Activated CD4-positive, alpha-beta T cell treated with anti-CD3 and anti-CD28 coated beads for 4 hours (primary cell): ENCODE measurements around the gene MOAP1.
"Not testable (repeated sequence)": the region's sequence is repeated elsewhere in the genome, so short reads cannot be mapped to it uniquely, and the experiment has no call there.

ENCODE experiments used
- DNase-seq, 2 donors: peaks; one replicate each; pipeline ENCODE4 v3.0.0-alpha.2; 2020

MOAP1 gene, protein sequence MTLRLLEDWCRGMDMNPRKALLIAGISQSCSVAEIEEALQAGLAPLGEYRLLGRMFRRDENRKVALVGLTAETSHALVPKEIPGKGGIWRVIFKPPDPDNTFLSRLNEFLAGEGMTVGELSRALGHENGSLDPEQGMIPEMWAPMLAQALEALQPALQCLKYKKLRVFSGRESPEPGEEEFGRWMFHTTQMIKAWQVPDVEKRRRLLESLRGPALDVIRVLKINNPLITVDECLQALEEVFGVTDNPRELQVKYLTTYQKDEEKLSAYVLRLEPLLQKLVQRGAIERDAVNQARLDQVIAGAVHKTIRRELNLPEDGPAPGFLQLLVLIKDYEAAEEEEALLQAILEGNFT

DNA sequence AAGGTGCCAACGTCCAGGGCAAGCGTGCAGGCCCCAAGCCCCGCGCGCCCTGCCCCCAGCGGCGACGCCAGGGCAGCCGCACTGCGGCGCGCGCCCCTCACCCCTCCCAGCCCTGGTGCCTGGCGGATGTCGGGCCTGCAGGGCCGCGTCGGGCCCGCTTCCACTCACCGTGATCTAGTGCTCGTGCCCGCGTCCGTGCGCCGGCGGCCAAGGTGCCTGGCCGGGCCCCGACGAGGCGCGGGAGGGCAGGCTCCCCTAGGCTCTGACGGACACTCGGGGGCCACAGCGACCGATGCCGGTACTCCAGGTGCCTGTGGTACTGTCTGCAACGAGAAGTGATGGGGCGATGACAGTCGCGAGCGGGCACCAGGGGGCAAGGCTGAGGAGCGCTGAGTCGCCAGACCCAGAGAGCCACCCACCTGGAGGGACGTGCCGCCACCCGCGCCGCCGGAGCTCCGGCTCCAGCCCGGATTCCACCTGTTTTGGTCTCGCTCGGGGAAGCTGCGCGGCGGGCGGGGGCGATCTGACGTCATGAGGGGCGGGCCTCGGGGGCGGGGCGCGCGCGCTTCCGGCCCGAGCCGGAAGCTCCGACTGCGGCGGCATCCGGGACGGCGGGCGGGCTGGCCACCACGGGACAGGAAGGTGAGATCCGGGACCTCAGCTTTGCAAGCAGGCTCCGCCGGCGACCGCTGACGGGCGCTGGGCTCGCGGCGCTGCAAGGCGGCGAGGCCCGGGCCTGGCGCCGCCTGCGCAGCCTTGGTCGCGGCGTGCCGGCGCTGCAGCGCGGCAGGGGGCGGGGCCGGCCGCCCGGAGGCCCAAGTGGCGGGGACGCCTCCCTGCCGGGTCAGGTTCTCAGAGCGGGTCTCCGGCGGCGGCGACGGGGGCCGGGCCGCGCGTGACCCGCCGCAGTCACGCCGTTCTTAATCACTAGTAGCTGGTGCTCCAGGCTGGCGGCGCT is at the start of gene MOAP1, which contains the start of gene LYSET:
Gene MOAP1, minus strand, starts transcription at position 507 of the 958 bp plus-strand sequence. CDS start 655 bp downstream, outside the sequence.
Gene LYSET, plus strand, starts transcription at position 927 of the 958 bp plus-strand sequence. CDS start 89 bp downstream, outside the sequence.
- peak; percentile 82 to 88 for DNase-seq

DNA sequence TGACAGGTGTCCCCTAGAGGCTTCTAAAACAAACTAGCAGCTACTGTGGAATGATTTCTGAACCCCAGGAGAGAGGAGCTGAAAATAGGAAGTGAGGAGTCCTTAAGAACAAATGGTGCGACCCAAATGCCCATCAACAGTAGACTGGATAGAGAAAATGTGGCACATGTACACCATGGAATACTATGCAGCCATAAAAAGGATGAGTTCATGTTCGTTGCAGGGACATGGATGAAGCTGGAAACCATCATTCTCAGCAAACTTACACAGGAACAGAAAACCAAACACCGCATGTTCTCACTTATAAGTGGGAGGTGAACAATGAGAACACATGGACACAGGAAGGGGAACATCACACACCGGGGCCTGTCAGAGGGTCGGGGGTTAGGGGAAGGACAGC is 48.4 kb upstream of the MOAP1 start:
- DNase-seq = not testable (repeated sequence)

DNA sequence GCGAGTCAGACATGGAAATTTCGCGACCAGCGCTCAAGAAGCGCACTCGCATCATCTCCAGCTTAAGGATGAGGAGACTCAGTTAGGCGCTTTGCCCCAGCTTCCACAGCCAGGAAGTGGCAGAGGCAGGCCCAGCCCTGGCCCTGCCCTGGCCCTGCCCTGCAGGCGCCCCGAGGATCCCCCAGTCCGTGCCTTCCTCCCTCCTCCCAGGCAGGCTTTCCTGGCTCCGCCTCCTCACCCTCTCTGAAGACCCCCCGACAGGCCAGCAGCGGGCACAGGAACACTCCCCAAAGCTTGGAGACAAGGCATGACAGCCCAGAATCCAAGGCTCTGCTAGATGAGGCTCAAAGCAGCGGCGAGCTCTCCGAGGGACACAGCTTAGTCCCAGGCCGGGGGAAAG is 47.5 kb upstream of the MOAP1 start:
- no peak for DNase-seq

DNA sequence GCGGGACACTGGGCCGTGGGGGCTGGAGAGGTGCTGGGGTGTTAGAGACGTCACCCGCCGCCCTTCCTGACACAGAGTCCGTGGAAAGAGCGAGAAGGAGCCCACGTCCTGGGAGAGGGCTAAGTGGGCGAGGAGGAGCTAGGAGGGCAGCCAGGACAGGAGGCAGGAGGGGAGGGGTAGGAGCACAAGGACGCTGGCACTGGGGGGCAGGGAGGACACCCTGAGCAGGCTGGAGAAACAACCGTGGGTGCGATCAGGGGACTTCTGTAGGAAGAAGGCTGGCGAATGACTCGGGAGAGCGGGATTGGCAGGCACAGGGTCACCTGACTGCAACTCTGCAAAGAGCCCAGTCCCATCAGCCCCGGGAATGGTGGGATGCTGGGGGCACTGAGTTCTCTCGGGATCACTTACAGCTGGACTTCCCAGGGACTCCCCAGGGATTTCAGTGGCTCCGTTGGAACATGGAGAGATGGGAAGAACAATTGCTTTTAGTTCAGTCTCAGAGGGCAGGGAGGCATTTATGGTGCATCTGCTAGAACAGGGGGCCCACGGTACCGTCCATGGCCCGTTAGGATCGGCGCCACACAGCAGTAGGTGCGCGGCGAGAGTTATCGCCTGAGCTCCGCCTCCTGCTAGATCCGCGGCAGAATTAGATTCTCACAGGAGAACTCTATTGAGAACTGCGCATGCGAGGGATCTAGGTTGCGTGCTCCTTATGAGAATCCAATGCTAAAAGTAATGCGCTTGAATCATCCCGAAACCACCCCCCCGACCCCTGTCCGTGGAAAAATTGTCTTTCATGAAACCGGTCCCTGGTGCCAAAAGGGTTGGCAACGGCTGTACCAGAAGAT is 46.7 kb upstream of the MOAP1 start:
- no peak for DNase-seq

DNA sequence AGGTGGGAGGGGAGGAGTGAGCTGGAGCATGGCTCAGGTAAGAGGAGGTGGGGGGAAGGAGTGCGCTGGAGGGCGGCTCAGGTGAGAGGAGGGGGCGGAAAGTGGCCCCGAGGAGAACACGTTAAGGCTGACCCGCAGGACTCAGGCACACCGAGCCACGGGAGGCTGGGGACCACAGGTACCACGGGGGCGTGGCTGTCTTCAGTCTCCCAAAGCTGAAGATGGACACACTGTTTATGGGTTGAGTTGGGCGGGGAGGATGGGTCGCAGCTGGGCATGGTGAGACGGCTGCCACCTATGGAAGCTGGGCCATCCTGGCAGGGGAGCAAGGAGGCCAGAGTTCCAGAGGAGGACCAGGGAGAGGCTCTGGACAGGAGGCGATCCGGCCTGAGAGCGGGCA is 45.8 kb upstream of the MOAP1 start:
- DNase-seq = no peak

DNA sequence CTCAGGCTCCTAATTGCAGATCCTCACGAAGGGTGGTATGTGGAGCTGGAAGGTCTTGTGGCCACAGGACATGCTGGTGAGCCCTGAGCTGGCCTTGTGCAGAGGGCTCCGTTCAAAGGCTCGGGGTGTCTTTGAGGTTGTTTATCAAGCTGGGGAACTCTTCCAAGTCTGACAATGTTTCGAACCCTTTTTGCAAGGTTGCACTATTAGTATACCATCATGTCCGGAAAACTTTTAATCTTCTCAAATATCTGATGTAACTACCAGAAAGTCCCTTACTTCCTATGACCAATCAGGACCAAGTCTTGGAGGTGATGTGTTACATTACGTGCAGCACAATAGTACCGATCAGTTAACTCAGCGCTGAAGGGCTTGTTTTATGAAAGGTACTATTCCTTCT is 43.9 kb upstream of the MOAP1 start:
- DNase-seq = no peak

DNA sequence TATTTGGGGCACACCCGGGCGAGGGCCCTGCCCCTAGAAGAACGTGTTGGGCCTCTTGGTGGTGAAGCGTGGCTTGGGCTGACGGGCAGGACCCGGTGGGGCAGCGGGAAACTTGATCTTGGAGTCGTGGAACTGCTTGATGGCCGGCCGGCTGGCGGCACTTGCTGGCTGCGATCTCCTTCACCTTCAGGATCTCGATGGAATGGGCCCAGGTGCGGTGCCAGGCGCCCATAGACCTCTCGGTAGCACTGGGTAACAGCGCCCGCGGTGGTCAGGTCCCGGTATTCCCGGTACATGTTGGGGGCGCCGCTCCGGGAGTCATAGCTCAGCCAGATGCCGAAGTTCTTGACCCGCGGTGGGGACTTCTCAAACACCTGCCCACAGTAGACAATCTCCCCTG is 38.9 kb upstream of the MOAP1 start:
- no peak for DNase-seq

DNA sequence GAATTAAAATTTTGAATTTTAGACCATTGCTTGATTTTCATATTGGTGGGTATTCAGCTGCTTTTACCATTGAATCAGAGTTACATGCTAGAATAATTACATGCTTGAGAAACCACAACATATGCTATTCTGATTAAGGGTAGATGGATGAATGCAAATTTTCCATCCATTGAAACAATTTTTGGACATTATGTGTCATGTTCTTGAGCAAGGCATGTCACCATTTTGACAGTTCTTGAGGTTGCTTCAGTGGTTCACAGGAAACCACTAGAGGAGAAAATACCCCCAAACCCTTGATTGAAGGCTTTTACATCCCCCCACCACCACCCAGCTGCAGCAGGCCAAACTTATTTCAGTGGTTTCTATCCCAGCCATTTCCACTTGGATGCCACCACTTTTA is 35.8 kb upstream of the MOAP1 start:
- DNase-seq = no peak

DNA sequence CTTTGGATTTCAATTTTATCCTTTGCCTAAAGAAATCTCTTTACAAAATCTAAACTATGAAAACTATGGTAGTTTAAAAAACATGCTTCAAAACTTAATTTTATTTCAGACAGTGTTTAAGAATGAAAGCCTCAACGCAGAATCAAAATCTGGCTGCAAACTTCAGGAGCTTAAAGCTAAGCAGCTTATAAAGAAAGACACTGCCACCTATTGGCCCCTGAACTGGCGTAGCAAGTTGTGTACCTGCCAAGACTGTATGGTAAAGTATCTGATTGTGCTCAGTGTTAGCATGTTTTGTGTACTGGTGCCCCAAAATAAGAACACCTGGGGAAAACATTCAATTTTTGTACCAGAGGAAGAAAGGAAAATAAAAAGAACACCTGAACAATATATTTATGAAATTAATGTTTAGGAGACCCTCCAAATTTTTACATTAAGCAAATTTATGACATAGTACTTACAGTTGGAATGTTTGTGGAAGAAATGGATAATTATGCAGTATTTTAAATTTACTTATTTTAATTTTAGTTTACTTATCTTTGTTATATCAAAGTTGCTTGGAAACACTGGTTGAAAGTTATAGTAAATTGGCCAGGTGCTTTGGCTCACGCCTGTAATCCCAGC is 34.5 kb upstream of the MOAP1 start:
- peak; percentile 50 to 53 for DNase-seq

DNA sequence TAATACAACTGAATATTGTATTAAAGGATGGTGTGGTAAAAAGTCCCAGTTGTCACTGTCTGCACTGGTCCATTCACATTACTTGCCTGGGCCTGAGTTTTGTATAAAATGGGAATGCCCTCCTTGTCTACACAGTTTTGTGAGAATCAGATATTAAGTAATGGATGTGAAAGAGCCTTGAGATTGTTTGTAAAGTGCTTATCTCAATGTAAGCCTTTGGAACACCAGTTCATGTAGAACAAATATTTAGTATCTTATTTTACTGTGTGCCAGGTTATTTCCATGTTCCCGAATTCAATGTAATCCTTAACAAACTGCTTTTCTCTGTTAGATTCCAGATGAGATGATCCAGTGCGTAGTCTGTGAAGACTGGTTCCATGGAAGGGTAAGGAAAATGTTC is 29.9 kb upstream of the MOAP1 start:
- DNase-seq = no peak

DNA sequence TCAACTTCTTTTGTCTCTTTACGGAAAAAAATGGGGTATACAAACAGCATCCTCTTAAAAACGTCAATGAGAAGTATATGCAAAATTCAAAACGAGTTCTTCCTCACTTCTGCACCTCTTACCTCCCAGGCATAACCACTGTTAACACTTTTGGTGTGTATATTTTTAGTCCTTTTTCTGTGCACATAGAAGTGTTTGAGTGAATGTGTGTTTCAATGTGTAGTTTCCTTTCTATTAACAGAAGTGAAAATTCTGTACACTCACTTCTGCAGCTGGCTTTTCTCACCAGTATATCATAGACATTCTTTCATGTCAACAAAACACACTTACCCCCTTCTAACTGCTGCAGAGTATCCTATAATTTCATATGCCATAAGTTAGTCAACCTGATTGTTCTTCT is 27.7 kb upstream of the MOAP1 start:
- no peak for DNase-seq

DNA sequence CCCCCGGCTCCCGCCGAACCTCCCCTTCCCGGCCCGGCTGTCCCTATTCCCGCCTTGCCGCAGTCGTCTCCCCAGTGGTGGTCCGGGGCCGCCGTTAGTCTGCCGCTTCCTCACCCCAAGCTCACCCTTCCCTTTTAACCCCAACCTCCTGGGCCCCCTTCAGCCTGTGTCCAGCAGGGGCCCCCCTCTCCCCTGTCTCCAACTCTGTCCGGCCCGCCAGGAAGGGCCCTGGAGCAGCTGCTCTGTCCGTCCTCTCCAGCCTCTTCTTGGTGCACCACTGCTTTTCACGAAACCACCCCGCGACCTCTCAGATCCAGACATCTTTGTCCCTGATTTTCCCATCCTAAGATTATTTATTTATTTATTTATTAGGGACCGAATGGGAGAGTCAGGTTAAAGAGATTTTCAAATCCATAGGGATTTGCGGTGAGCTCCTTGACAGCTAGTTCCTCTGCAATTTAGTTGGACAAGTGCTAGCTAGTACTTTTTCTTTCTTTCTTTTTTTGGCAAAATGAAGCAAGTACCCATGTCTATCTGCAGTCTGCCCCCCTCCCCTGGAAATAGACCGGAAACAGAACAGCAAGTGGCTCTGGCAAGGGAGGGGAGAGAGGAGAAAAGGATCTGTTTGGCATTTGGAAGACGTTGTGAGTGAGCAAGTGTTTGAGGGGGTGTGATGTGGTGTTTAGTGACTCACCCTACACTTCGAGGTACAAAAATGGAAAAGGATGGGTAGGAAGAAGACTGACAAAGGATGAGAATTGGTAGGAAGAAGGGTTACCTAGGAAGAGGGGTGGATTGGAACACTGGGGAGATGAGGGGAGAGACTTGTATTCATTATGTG is 23.0 kb upstream of the MOAP1 start:
- peak in 1 of 2 donors; percentile 24 for DNase-seq

DNA sequence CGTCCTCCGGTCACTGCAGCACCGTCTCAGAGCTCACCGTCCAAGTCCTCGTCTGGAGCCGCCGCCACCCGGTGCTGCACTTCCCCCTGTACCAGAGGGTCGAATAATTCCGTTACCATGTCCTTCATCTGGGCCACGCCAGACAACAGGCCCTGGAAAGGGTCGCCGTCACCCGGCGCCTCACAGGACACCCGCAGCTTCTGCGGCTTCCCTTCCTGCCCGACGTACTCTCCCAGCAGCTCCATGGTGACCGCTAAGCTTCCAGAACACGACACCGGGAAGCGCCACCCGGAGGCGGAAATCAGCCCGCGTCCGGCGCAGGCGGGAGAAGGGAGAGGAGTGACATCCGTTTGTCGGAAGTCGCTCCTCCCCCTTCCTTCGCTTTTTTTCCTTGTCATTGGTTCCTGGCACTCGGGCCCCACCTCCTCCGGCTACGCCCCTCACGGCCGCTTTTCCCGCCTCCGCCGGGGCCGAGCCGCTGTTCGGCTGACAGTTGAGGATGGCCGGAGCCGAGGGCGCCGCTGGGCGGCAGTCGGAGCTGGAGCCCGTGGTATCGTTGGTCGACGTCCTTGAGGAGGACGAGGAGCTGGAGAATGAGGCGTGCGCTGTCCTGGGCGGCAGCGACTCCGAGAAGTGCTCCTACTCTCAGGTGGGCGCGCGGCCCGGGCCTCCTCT is 22.2 kb upstream of the MOAP1 start, which contains the start of the genes GON7 and UBR7:
Gene GON7, minus strand, starts transcription at position 273 of the 675 bp plus-strand sequence. Its CDS starts 28 bp downstream, at position 245.
Gene UBR7, plus strand, starts transcription at position 464 of the 675 bp plus-strand sequence. Its CDS starts 36 bp downstream, at position 500.
- DNase-seq = peak; percentile 81 to 84

DNA sequence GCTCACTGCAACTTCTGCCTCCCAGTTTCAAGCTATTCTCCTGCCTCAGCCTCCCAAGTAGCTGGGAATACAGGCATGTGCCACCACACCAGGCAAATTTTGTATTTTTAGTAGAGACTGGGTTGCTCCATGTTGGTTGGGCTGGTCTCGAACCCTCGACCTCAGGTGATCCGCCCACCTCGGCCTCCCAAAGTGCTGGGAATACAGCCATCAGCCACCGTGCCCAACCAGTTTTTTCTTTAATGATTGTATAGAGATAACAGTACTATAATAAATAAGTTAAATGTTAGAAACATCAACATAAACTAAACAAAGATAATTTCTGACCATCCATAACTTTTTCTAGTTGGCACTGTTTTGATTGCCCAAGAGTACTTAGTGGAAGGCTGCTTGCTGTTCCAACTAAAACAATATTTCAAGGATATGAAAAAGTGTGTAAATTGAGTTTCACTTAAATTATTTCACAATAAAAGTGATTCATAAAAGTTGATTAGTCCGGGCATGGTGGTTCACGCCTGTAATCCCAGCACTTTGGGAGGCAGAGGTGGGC is 16.5 kb upstream of the MOAP1 start:
- DNase-seq = no peak

DNA sequence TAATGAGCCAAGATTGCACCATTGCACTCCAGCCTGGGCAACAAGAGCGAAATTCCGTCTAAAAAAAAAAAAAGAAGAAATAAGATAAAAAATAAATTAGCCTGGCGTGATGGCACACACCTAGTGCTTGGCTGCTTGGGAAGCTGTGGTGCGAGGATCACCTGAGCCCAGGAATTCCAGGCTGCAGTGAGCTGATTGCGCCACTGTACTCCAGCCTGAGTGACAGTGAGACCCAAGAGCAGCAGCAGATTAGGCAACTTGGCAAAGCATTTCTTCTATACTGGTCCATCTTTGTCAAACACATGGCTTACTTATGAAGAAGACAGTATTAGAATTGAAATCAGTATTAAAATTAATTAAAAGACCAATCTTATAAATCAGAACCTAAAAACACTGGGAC is 15.9 kb upstream of the MOAP1 start:
- no peak for DNase-seq

DNA sequence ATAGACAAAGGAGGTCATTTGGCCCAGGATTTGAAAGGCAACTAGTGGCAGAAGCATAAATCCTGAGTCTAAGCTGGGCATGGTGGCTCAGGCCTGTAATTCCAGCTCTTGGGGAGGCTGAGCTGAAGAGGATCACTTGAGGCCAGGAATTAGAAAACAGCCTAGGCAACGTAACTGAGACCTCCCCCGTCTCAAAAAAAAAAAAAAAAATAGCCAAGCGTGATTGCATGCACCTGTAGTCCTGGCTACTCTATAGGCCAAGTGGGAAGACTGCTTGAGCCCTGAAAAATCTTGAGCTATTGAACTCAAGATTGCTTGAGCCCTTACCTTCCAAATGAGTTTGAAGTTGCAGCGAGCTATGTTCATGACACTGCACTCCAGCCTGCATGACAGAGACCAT is 14.3 kb upstream of the MOAP1 start:
- DNase-seq = no peak

DNA sequence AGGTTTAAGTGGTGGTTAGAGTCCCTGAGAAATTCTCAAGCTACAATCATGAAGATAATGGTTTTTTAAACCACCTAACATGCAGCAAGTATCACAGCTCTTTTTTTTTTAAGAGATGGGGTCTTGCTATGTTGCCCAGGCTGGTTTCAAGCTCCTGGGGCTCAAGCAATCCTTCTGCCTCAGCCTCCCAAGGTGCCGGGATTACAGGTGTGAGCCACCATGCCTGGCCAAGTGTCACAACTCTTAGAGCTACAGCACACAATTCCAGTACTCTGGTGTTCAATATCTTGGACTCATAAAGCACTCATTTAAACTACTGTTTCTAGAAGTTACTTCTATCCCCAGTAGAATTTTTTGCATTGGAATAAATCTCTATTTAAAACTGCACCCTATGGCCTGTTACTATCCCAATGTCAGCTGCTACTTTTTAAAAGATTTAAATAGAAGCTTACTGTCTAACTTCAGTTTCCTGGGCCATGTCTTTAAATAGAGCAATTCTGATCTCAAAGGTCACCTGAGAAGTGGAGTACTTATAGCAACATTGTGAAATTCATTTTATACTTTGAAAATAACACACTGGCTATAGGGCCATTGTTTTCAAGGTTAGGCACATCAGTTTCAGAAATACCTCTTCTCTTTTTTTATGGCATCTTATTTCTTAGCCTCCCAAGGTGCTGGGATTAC is 10.8 kb upstream of the MOAP1 start:
- no peak for DNase-seq

DNA sequence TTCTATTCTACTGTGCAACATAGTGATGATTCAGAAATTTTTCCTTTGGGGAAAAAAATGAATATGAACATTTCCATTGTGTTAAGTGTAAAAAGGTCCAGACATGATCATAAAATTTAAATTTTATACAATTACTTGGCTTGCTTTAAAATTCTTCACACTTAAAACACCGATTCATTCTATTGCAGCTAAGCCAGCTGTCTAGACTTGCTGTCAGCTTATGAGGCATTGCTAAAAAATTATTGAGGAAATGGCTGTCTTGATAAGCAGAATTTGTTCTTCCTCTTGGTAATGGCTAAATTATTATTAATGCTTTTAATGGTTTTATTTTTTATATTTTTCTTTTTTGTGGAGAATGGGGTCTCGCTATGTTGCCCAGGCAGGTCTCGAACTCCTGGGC is 2.3 kb upstream of the MOAP1 start:
- no peak for DNase-seq

DNA sequence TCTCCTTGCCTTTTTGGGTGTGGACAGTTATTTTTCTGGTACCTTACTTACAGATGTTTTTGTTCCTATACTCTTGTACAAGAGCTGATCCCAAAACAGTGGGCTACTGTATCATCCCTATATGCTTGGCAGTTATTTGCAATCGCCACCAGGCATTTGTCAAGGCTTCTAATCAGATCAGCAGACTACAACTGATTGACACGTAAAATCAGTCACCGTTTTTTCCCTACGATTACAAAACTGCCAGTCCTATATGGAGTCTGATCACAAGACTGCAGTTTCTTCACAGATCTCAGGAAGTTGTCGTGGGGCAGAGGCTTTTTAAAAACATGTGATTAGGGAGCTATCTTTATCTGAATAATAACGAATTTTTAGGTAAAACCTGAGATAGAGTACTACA is 1.8 kb upstream of the MOAP1 start:
- no peak for DNase-seq

DNA sequence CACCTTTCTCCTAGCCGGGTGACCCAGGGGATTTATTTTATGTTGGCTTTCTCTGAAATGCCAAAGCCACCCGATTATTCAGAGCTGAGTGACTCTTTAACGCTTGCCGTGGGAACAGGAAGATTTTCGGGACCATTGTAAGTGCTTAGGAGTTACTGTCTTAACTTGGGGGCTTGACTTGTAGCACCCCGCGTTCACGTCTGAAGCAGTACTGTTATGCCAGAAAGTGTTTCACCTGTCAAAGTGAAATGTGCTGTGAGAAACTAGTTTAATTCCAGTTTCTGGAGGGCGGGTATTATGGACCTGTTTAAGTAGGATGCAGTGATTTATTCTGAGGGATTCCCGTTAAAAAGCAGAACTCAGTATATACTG is 638 bp upstream of the MOAP1 start:
- DNase-seq = no peak
